HepG2 (cell line): Measurements from ENCODE around the gene SEMA3B. TPM values are rescaled to one million over a fixed set of nuclear protein-coding genes. Genes with fewer than 3 reads are reported as not detected.
A peak's percentile ranks its signal among the peaks of the same experiment; 100 is the strongest.

ENCODE experiments used
- ARHGAP35 ChIP-seq: sonication (generic); formaldehyde crosslinking; IDR thresholded peaks from 2 replicates; pipeline ENCODE4 v1.9.0; 2022; ENCODE audit warnings: mild to moderate bottlenecking, inconsistent platforms, moderate library complexity, missing genetic modification reagents, borderline replicate concordance
- BCL6 ChIP-seq: IDR thresholded peaks from 2 replicates; pipeline ENCODE4 v1.6.1; 2016; ENCODE audit warnings: missing genetic modification reagents, missing compliant biosample characterization
- CBFB ChIP-seq: sonication (generic); formaldehyde crosslinking; IDR thresholded peaks from 2 replicates; pipeline ENCODE4 v1.4.0; 2020; ENCODE audit warnings: missing genetic modification reagents
- FOSL1 ChIP-seq: sonication (generic); formaldehyde crosslinking; IDR thresholded peaks from 2 replicates; pipeline ENCODE4 v1.9.0; 2021; ENCODE audit warnings: missing genetic modification reagents, borderline replicate concordance
- FOXA1 ChIP-seq, 2 experiments: fragments of 450-650 bp in 1 of 2; sonication (generic) in 1 of 2; formaldehyde crosslinking in 1 of 2; IDR thresholded peaks; 2 replicates each; pipeline versions ENCODE4 v1.4.0 to v1.6.1; 2016 to 2020; ENCODE audit warnings: missing genetic modification reagents in 1 of 2
- HNF1A ChIP-seq, 2 experiments: sonication (generic) in 1 of 2; formaldehyde crosslinking in 1 of 2; IDR thresholded peaks; 2 replicates each; pipeline versions ENCODE4 v1.4.0 to v1.6.1; 2016 to 2020; ENCODE audit warnings: borderline replicate concordance in 1 of 2, low read depth in 1 of 2, mild to moderate bottlenecking in 1 of 2, missing genetic modification reagents in 1 of 2
- HOXA7 ChIP-seq: sonication (generic); formaldehyde crosslinking; IDR thresholded peaks from 2 replicates; pipeline ENCODE4 v1.8.1; 2022; ENCODE audit warnings: mild to moderate bottlenecking, missing genetic modification reagents, moderate library complexity
- IRF2 ChIP-seq: IDR thresholded peaks from 2 replicates; pipeline ENCODE4 v1.6.1; 2018; ENCODE audit warnings: missing genetic modification reagents, missing compliant biosample characterization
- MLLT10 ChIP-seq: sonication (generic); formaldehyde crosslinking; IDR thresholded peaks from 2 replicates; pipeline ENCODE4 v1.4.0; 2020; ENCODE audit warnings: missing genetic modification reagents
- NFE2 ChIP-seq: sonication (generic); formaldehyde crosslinking; IDR thresholded peaks from 2 replicates; pipeline ENCODE4 v1.4.0; 2020; ENCODE audit warnings: missing genetic modification reagents
- NR2C2 ChIP-seq: sonication (generic); formaldehyde crosslinking; IDR thresholded peaks from 2 replicates; pipeline ENCODE4 v1.4.0; 2020; ENCODE audit warnings: missing genetic modification reagents, mild to moderate bottlenecking, moderate library complexity, borderline replicate concordance
- PHF8 ChIP-seq: sonication (generic); formaldehyde crosslinking; IDR thresholded peaks from 2 replicates; pipeline ENCODE4 v1.5.0; 2020; ENCODE audit warnings: missing genetic modification reagents
- RBM22 ChIP-seq: fragments of 200-400 bp; formaldehyde crosslinking; optimal IDR thresholded peaks from 2 replicates; pipeline ENCODE3; 2017; ENCODE audit warnings: mild to moderate bottlenecking, low read length, moderate library complexity
- SP1 ChIP-seq, 2 experiments: fragments of 450-650 bp in 1 of 2; sonication (generic) in 1 of 2; formaldehyde crosslinking in 1 of 2; IDR thresholded peaks; 2 replicates each; pipeline versions ENCODE4 v1.4.0 to v1.6.1; 2016 to 2020; ENCODE audit warnings: missing genetic modification reagents in 1 of 2
- TAF1 ChIP-seq: sonication (generic); formaldehyde crosslinking; IDR thresholded peaks from 2 replicates; pipeline ENCODE4 v1.4.0; 2020; ENCODE audit warnings: missing genetic modification reagents
- TBL1XR1 ChIP-seq: fragments of 150-350 bp; IDR thresholded peaks from 2 replicates; pipeline ENCODE4 v1.6.1; 2014; ENCODE audit warnings: borderline replicate concordance, low read length; ENCODE audit not compliant: partially characterized antibody
- ZFX ChIP-seq: sonication (generic); formaldehyde crosslinking; IDR thresholded peaks from 2 replicates; pipeline ENCODE4 v1.4.0; 2020; ENCODE audit warnings: mild to moderate bottlenecking, low read depth, missing genetic modification reagents, moderate library complexity
- ZKSCAN5 ChIP-seq: sonication (generic); formaldehyde crosslinking; IDR thresholded peaks from 2 replicates; pipeline ENCODE4 v1.5.1; 2020; ENCODE audit warnings: mild to moderate bottlenecking, missing genetic modification reagents
- ZNF234 ChIP-seq: sonication (generic); formaldehyde crosslinking; conservative IDR thresholded peaks from 2 replicates; pipeline ENCODE4 v1.5.1; 2020; ENCODE audit warnings: mild to moderate bottlenecking, missing genetic modification reagents
- ZNF558 ChIP-seq: sonication (generic); formaldehyde crosslinking; IDR thresholded peaks from 2 replicates; pipeline ENCODE4 v1.9.0; 2022; ENCODE audit warnings: mild to moderate bottlenecking, missing genetic modification reagents, borderline replicate concordance
- polyA plus RNA-seq, 8 experiments: library from polyadenylated mRNA; depleted of rRNA in 3 of 8; stranded (reverse) in 7 of 8; unstranded in 1 of 8; fragments of >200 nt; fragmentation: Illumina TruSeq in 4 of 8; extraction: Trizol in 4 of 8; gene quantifications; 2 replicates each; pipeline versions ENCODE4 v1.2.1 to v1.2.3, GENCODE V29; 2011 to 2016; ENCODE audit warnings: low read depth in 4 of 8, missing spikeins in 1 of 8, mixed read lengths in 1 of 8; ENCODE audit not compliant: insufficient read depth in 1 of 8
- total RNA-seq, 5 experiments: library from RNA; depleted of rRNA; stranded (reverse); fragments of >200 nt; fragmentation: Illumina TruSeq; extraction: Trizol; gene quantifications; 2 replicates each; pipeline ENCODE4 v1.2.3, GENCODE V29; 2016; ENCODE audit warnings: low read depth in 1 of 5
- TF ChIP-seq, protein P1 (sequence below): IDR thresholded peaks from 2 replicates; pipeline ENCODE4 v1.6.1; 2016; ENCODE audit warnings: missing genetic modification reagents, missing compliant biosample characterization
- TF ChIP-seq, protein P2 (sequence below): IDR thresholded peaks from 2 replicates; pipeline ENCODE4 v1.6.1; 2018; ENCODE audit warnings: missing genetic modification reagents

SEMA3B gene
- total and polyA plus RNA-seq, 2 of the 13 experiments (the other 11 are each of a cell fraction or from before 2014, with no cell fraction given) = 93.2 to 158 TPM

DNA sequence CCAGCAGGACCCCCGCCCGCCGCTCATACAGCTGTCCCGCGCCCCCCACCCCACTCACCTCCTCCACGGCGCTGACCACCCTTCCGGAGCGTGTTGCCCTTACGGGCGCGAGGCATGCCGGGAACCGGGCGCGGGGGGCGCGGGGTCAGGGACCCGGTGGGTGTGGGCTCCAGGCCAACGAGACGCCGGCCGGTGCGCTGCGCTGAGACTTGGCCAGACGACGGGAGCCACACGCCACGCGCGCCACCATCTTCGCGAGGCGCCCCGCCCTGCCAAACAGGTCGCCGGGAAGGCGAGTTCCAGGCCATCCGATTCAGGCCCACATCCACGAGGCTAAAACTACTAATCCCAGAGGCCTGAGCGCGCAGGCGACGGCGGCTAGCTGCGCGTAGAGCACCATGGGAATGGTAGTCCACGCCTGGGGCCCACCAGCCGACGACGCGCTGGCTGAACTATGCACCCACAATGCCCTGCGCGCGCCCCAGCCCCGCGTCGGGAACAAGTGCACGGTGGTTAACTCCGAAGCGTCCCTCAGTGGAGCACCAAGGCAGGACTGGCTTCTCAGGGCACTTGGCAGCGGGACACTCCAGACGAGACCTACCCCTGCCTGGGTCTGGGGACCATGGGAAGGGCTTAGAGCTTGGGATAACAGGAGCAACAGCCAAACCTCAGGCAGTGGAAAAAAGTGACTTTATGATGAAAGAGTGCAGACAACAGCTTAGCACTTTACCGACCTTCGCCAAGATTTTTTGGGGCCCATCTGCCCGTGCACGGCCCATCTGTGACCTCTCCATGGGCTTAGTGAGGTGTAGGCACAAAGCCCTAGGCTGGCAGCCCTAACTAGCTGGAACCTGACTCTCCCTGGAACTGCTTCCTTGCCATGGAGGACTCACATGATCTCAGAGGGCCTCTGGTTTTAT, 23.5 kb downstream of the SEMA3B start, which contains the start of gene IFRD2 (continued):
- no peak for TF ChIP-seq ZNF234 (CRISPR knock-in tag)
- peak; percentile 64 for TF ChIP-seq PHF8
- TF ChIP-seq IRF2 (CRISPR knock-in tag) = peak; percentile 98
- no peak for TF ChIP-seq RBM22
- peak; percentile 92 for TF ChIP-seq TAF1 (CRISPR knock-in tag)
- TF ChIP-seq HNF1A (IDR thresholded peaks at IDR 0.05; ENCODE audit: low read depth) = no peak
- peak; percentile 82; the same call in 1 of the 2 replicates for TF ChIP-seq HNF1A (CRISPR knock-in tag; IDR thresholded peaks at IDR 0.05; ENCODE audit: borderline replicate concordance)
- peak; percentile 79 for TF ChIP-seq ZFX
- no peak for TF ChIP-seq FOXA1 (IDR thresholded peaks at IDR 0.05)
- no peak for TF ChIP-seq FOXA1 (CRISPR knock-in tag; IDR thresholded peaks at IDR 0.05)
- TF ChIP-seq CBFB (CRISPR knock-in tag) = peak; percentile 89
- TF ChIP-seq, protein P1, sequence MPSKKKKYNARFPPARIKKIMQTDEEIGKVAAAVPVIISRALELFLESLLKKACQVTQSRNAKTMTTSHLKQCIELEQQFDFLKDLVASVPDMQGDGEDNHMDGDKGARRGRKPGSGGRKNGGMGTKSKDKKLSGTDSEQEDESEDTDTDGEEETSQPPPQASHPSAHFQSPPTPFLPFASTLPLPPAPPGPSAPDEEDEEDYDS (CRISPR knock-in tag) = no peak; the same call in 1 of the 2 replicates
- TF ChIP-seq FOSL1 (CRISPR knock-in tag) = no peak
- TF ChIP-seq MLLT10 (CRISPR knock-in tag) = no peak
- TF ChIP-seq ZNF558 = peak; percentile 64; the same call in 1 of the 2 replicates
- no peak for TF ChIP-seq SP1 (IDR thresholded peaks at IDR 0.05)
- TF ChIP-seq SP1 (CRISPR knock-in tag; IDR thresholded peaks at IDR 0.05) = peak; percentile 96
- no peak for TF ChIP-seq HOXA7 (CRISPR knock-in tag)
- TF ChIP-seq, protein P2, sequence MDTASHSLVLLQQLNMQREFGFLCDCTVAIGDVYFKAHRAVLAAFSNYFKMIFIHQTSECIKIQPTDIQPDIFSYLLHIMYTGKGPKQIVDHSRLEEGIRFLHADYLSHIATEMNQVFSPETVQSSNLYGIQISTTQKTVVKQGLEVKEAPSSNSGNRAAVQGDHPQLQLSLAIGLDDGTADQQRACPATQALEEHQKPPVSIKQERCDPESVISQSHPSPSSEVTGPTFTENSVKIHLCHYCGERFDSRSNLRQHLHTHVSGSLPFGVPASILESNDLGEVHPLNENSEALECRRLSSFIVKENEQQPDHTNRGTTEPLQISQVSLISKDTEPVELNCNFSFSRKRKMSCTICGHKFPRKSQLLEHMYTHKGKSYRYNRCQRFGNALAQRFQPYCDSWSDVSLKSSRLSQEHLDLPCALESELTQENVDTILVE (CRISPR knock-in tag) = peak; percentile 32; the same call in 1 of the 2 replicates
- TF ChIP-seq BCL6 (CRISPR knock-in tag) = 0 out of 2 replicates have a peak, but pooled peaks have one; percentile 9
- 0 out of 2 replicates have a peak, but pooled peaks have one; percentile 38 for TF ChIP-seq ZKSCAN5
- TF ChIP-seq ARHGAP35 (CRISPR knock-in tag) = no peak
- peak; percentile 95 for TF ChIP-seq NR2C2
- peak; percentile 96 for TF ChIP-seq TBL1XR1
- no peak for TF ChIP-seq NFE2 (CRISPR knock-in tag)
